K562 (cell line): ENCODE data around the gene SPON1. TPM values are rescaled to one million over a fixed set of nuclear protein-coding genes. Genes with fewer than 3 reads are reported as not detected.

Experiments used
- ATAC-seq: fragments of 200-7000 bp; cut with Tn5 transposase; 3 replicates; pipeline ENCODE4 v1.9.1; 2020; ENCODE audit warnings: moderate library complexity
- BruUV-seq: library from RNA; stranded (reverse); fragments of 400-500 nt; replicated peaks from 2 replicates; lab custom pipeline; 2021; lab: Mats Ljungman, UMichigan
- CTCF ChIA-PET: fragments of 300-600 bp; formaldehyde crosslinking; extraction: SDS; loops from one replicate; lab custom pipeline; 2021; ENCODE audit warnings: low intra/inter-chr PET ratio; lab: Yijun Ruan, JAX
- POLR2A ChIA-PET: fragments of 300-600, 350-650 bp; sonication (Branson Sonifier 250); formaldehyde crosslinking; extraction: SDS; loops from one replicate; lab custom pipeline; 2021; ENCODE audit warnings: antibody characterized with exemption, inconsistent platforms; lab: Yijun Ruan, JAX
- DNase-seq, 4 experiments: peaks; one replicate each; pipeline versions ENCODE4 v3.0.0 to v3.0.0-alpha.2; 2011 to 2018; ENCODE audit warnings: low spot score in 3 of 4, mixed read lengths in 3 of 4; ENCODE audit errors: extremely low read depth in 1 of 4
- FAIRE-seq: peaks from 2 replicates; lab custom pipeline; 2011; peaks lifted over from hg19 to GRCh38; lab: Jason Lieb, UNC
- H2AFZ ChIP-seq: 2 replicates; pipeline ENCODE4 v1.6.0; 2011; ENCODE audit warnings: low read depth, low read length, control low read depth, inconsistent platforms
- H3K27ac ChIP-seq: fragments of 200-600 bp; 3 replicates; pipeline ENCODE4 v1.8.0; 2011; ENCODE audit warnings: low read depth, mild to moderate bottlenecking, control low read depth, inconsistent platforms, low read length, moderate library complexity, mixed read lengths; ENCODE audit errors: extremely low read depth
- H3K27me3 ChIP-seq, 2 experiments: fragments of 300-600 bp in 1 of 2; 2 replicates in 1 of 2; 3 replicates in 1 of 2; pipeline versions ENCODE4 v1.6.0 to v1.8.0; 2011; ENCODE audit warnings: inconsistent platforms in 2 of 2, low read length in 2 of 2, mild to moderate bottlenecking in 1 of 2, mixed read lengths in 1 of 2, moderate library complexity in 1 of 2; ENCODE audit not compliant: control insufficient read depth in 2 of 2, insufficient read depth in 2 of 2
- H3K36me3 ChIP-seq: fragments of 300-600 bp; 3 replicates; pipeline ENCODE4 v1.8.0; 2011; ENCODE audit warnings: mild to moderate bottlenecking, low read length, inconsistent platforms; ENCODE audit not compliant: control insufficient read depth, insufficient read depth
- H3K4me1 ChIP-seq, 2 experiments: fragments of 200-600 bp in 1 of 2; replicated peaks in 1 of 2; 2 replicates in 1 of 2; 3 replicates in 1 of 2; pipeline versions ENCODE4 v1.5.1 to v1.8.0; 2011; ENCODE audit warnings: inconsistent platforms in 2 of 2, low read length in 2 of 2, mild to moderate bottlenecking in 1 of 2, mixed read lengths in 1 of 2, moderate library complexity in 1 of 2; ENCODE audit not compliant: control insufficient read depth in 2 of 2, insufficient read depth in 2 of 2
- H3K4me2 ChIP-seq: 2 replicates; pipeline ENCODE4 v1.6.1; 2011; ENCODE audit warnings: low read length, control low read depth, inconsistent platforms, mixed read lengths; ENCODE audit not compliant: insufficient read depth
- H3K4me3 ChIP-seq: fragments of 200-600 bp; sonication (generic), shearing (Covaris generic); 2 replicates; pipeline ENCODE4 v1.5.1; 2016; ENCODE audit warnings: control low read depth, inconsistent platforms
- H3K79me2 ChIP-seq: fragments of 200-600 bp; 3 replicates; pipeline ENCODE4 v1.8.0; 2011; ENCODE audit warnings: low read length, inconsistent platforms; ENCODE audit not compliant: control insufficient read depth, insufficient read depth
- H3K9ac ChIP-seq, 2 experiments: 2 replicates each; pipeline versions ENCODE4 v1.6.0 to v1.6.1; 2011; ENCODE audit warnings: low read depth in 2 of 2, low read length in 2 of 2, control low read depth in 1 of 2, inconsistent platforms in 1 of 2, mild to moderate bottlenecking in 1 of 2, mixed read lengths in 1 of 2; ENCODE audit not compliant: insufficient read depth in 1 of 2
- H3K9me1 ChIP-seq: one replicate; pipeline ENCODE4 v1.6.0; 2011; ENCODE audit warnings: inconsistent platforms, mild to moderate bottlenecking, low read length, moderate library complexity; ENCODE audit not compliant: control insufficient read depth, insufficient read depth
- H3K9me3 ChIP-seq: replicated peaks from 2 replicates; pipeline ENCODE4 v1.5.1; 2011; ENCODE audit warnings: low read depth, low read length, inconsistent platforms; ENCODE audit not compliant: control insufficient read depth, insufficient read depth
- H4K20me1 ChIP-seq: replicated peaks from 2 replicates; pipeline ENCODE4 v1.6.1; 2011; ENCODE audit warnings: low read length, inconsistent platforms, mixed read lengths; ENCODE audit not compliant: control insufficient read depth, insufficient read depth
- ARNT ChIP-seq, 2 experiments: fragments of 450-650 bp; IDR thresholded peaks; 2 replicates each; pipeline ENCODE4 v1.6.1; 2016; ENCODE audit warnings: mild to moderate bottlenecking in 1 of 2
- EP300 ChIP-seq: IDR thresholded peaks from 2 replicates; pipeline ENCODE4 v1.6.1; 2012; ENCODE audit warnings: low read length, improper control_type of control experiment
- EWSR1 ChIP-seq: fragments of 450-650 bp; IDR thresholded peaks from 2 replicates; pipeline ENCODE4 v1.6.1; 2018; ENCODE audit warnings: borderline replicate concordance, mild to moderate bottlenecking, low read depth, moderate library complexity; ENCODE audit not compliant: partially characterized antibody
- KAT8 ChIP-seq: fragments of 450-650 bp; IDR thresholded peaks from 2 replicates; pipeline ENCODE4 v1.6.1; 2016; ENCODE audit warnings: low read depth, mild to moderate bottlenecking
- RBM14 ChIP-seq: fragments of 200-400 bp; formaldehyde crosslinking; IDR thresholded peaks from 2 replicates; pipeline ENCODE4 v1.6.1; 2018; ENCODE audit warnings: low read depth, mild to moderate bottlenecking, low read length, moderate library complexity, borderline replicate concordance; ENCODE audit not compliant: insufficient read depth
- SMARCE1 ChIP-seq: fragments of 450-650 bp; IDR thresholded peaks from 2 replicates; pipeline ENCODE4 v1.7.1; 2016; ENCODE audit warnings: mild to moderate bottlenecking
- ZFP1 ChIP-seq: fragments of 450-650 bp; formaldehyde crosslinking; IDR thresholded peaks from 2 replicates; pipeline ENCODE4 v1.4.0; 2020; ENCODE audit warnings: mild to moderate bottlenecking, mixed read lengths
- ZKSCAN1 ChIP-seq: fragments of 150-350 bp; IDR thresholded peaks from 2 replicates; pipeline ENCODE4 v1.6.1; 2016; ENCODE audit warnings: low read depth, low read length
- WGBS: fragments of 100-300 bp; shearing (Covaris generic); methylation state at CpG from one replicate; pipeline ENCODE4 v1.1.6; 2016; ENCODE audit warnings: low coverage, mixed read lengths; ENCODE audit not compliant: insufficient coverage; ENCODE audit errors: missing lambda C conversion rate; 5-methylcytosine and 5-hydroxymethylcytosine counted together
- in situ Hi-C: fragments of 300-500 bp; cut with MboI; formaldehyde crosslinking; loops from 4 replicates; pipeline ENCODE4 v1.15.0; 2018; ENCODE audit warnings: inconsistent platforms, mixed read lengths
- intact Hi-C: fragments of 100-400 bp; cut with micrococcal nuclease; formaldehyde crosslinking; loops from 2 replicates; pipeline ENCODE4 v1.14.2; 2022
- polyA plus RNA-seq, 8 experiments: library from polyadenylated mRNA; depleted of rRNA in 4 of 8; stranded (reverse) in 5 of 8; unstranded in 3 of 8; fragments of >200 nt; fragmentation: Nextera tagmentation in 2 of 8; fragmentation: Illumina TruSeq in 1 of 8; extraction: Ambion mirVana in 2 of 8; extraction: Trizol in 1 of 8; gene quantifications; 2 replicates each; pipeline versions ENCODE4 v1.2.1 to v1.2.3, GENCODE V29; 2011 to 2014; ENCODE audit warnings: inconsistent platforms in 1 of 8, missing spikeins in 1 of 8
- total RNA-seq, 7 experiments: library from RNA; depleted of rRNA in 6 of 7; stranded (reverse); fragments of >200 nt in 6 of 7; fragmentation: Illumina TruSeq in 2 of 7; extraction: Trizol in 2 of 7; gene quantifications; 2 replicates each; pipeline versions ENCODE4 v1.2.1 to v1.2.3, GENCODE V29; 2011 to 2021; ENCODE audit warnings: low replicate concordance in 1 of 7
- TF ChIP-seq, protein P1 (sequence below): sonication (generic); formaldehyde crosslinking; IDR thresholded peaks from 2 replicates; pipeline ENCODE4 v1.8.0; 2022; ENCODE audit warnings: missing genetic modification reagents, mild to moderate bottlenecking, moderate library complexity, borderline replicate concordance
- TF ChIP-seq, protein P2 (sequence below), 2 experiments: fragments of 450-650 bp in 1 of 2; sonication (generic) in 1 of 2; formaldehyde crosslinking in 1 of 2; IDR thresholded peaks in 1 of 2; conservative IDR thresholded peaks in 1 of 2; 2 replicates each; pipeline versions ENCODE4 v1.6.1 to v1.8.1; 2016 to 2023; ENCODE audit warnings: mild to moderate bottlenecking in 2 of 2, moderate library complexity in 2 of 2, inconsistent platforms in 1 of 2, missing genetic modification reagents in 1 of 2
- TF ChIP-seq, protein P3 (sequence below), 2 experiments: IDR thresholded peaks in 1 of 2; conservative IDR thresholded peaks in 1 of 2; 2 replicates each; pipeline ENCODE4 v1.6.1; 2016; ENCODE audit warnings: low read depth in 2 of 2, mild to moderate bottlenecking in 1 of 2, missing compliant biosample characterization in 1 of 2, missing genetic modification characterization in 1 of 2, moderate library complexity in 1 of 2

SPON1 gene
- total and polyA plus RNA-seq, 9 of the 15 experiments (the other 6 are each of a cell fraction or from before 2014, with no cell fraction given) = 0.04 to 0.06 TPM; not detected in 7

DNA sequence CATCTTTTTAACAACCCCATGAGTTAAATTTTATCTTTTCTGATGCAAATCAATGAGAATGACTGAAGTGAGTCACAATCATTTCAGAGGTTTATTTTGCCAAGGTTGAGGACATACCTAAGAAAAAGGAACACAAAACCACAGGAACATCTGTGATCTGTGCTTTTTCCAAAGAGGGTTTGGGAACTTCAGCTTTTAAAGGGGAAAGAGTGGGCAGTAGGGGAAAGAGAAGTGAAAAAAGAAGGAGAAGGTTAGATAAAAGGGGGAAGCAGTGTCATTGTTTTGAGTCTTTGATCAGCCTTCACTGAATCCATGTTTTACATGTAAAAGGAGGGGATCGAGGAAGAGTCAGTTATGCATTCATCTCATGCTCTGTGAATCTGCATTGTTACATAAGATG lies 45.3 kb upstream of the SPON1 start:
- ATAC-seq = no peak
- Histone ChIP-seq H3K4me2 (no peak overlapping the region), H3K4me1 (no peaks in the 10 kb centered on the region), H3K4me3 (no peak overlapping the region), H3K9me1 (no peaks in the 10 kb centered on the region), H2AFZ (no peak overlapping the region), H4K20me1 (no peaks in the 10 kb centered on the region), H3K79me2 (no peaks in the 10 kb centered on the region), H3K9me3 (no peaks in the 10 kb centered on the region), H3K27me3 (no peaks in the 10 kb centered on the region), H3K9ac (no peak overlapping the region), H3K27ac (no peak overlapping the region), H3K36me3 (no peaks in the 10 kb centered on the region)
- WGBS = 0% methylated on average over 1 of the region's 1 CpG
- in situ Hi-C loops (no loop called here), intact Hi-C loops (no loop called here)
- DNase-seq = no peak
- POLR2A ChIA-PET = no interaction called here
- no TSS peak for BruUV-seq
- FAIRE-seq = no peak
- no peak for TF ChIP-seq KAT8
- no peak for TF ChIP-seq SMARCE1
- CTCF ChIA-PET = no interaction called here

DNA sequence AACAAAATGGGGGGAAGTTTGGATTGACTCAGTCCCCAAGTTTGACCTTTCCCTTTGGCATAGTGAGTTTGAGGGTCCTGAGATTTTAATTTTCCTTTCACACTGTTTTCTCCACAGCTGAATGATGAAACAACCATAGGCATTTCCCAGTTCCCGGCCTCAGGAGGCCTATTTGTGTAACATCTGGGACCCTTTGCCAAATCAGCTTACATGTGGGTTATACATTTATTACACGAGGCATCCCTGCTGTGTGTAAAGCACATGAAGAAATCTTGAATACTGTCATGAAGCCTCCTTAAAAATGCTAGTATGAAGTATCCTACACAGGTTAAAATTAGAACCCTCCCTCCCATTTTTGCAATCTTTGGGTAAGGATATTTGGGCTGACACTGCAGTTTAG lies 44.6 kb upstream of the SPON1 start:
- Histone ChIP-seq H3K27me3 (no peaks in the 10 kb centered on the region), H3K27ac (no peak overlapping the region), H4K20me1 (no peaks in the 10 kb centered on the region), H2AFZ (no peak overlapping the region), H3K4me3 (no peak overlapping the region), H3K4me2 (no peak overlapping the region), H3K4me1 (no peaks in the 10 kb centered on the region), H3K9me1 (no peaks in the 10 kb centered on the region), H3K36me3 (no peaks in the 10 kb centered on the region), H3K79me2 (no peaks in the 10 kb centered on the region), H3K9me3 (no peaks in the 10 kb centered on the region), H3K9ac (no peak overlapping the region)
- CTCF ChIA-PET = no interaction called here
- BruUV-seq = no TSS peak
- DNase-seq (no peak), ATAC-seq (no peak), FAIRE-seq (no peak)
- in situ Hi-C loops = no loop called here
- intact Hi-C loops = no loop called here
- 6% methylated on average over 2 of the region's 2 CpGs for WGBS
- POLR2A ChIA-PET = no interaction called here
- TF ChIP-seq ZFP1 = no peak
- no peak for TF ChIP-seq ARNT (IDR thresholded peaks at IDR 0.05)
- TF ChIP-seq, protein P1, sequence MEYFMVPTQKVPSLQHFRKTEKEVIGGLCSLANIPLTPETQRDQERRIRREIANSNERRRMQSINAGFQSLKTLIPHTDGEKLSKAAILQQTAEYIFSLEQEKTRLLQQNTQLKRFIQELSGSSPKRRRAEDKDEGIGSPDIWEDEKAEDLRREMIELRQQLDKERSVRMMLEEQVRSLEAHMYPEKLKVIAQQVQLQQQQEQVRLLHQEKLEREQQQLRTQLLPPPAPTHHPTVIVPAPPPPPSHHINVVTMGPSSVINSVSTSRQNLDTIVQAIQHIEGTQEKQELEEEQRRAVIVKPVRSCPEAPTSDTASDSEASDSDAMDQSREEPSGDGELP (CRISPR knock-in tag) = no peak
- TF ChIP-seq ZKSCAN1 = no peak
- TF ChIP-seq, protein P2, sequence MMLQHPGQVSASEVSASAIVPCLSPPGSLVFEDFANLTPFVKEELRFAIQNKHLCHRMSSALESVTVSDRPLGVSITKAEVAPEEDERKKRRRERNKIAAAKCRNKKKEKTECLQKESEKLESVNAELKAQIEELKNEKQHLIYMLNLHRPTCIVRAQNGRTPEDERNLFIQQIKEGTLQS (IDR thresholded peaks at IDR 0.05) = no peak
- TF ChIP-seq, protein P2 (CRISPR knock-in tag; conservative IDR thresholded peaks at IDR 0.05) = no peak
- no peak for TF ChIP-seq EWSR1
- no peak for TF ChIP-seq EP300
- TF ChIP-seq, protein P3, sequence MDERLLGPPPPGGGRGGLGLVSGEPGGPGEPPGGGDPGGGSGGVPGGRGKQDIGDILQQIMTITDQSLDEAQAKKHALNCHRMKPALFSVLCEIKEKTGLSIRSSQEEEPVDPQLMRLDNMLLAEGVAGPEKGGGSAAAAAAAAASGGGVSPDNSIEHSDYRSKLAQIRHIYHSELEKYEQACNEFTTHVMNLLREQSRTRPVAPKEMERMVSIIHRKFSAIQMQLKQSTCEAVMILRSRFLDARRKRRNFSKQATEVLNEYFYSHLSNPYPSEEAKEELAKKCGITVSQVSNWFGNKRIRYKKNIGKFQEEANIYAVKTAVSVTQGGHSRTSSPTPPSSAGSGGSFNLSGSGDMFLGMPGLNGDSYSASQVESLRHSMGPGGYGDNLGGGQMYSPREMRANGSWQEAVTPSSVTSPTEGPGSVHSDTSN (CRISPR knock-in tag; IDR thresholded peaks at IDR 0.05; ENCODE audit: low read depth) = no peak
- TF ChIP-seq, protein P3 (tag; conservative IDR thresholded peaks at IDR 0.05; ENCODE audit: low read depth) = no peak
- no peak for TF ChIP-seq RBM14
